Natural killer cell (primary cell): Measurements from ENCODE around the gene CYP4F11. TPM values are rescaled to one million over a fixed set of nuclear protein-coding genes. Genes with fewer than 3 reads are reported as not detected.

Source experiments
- ATAC-seq, 3 donors: fragments of 150-1000 bp in 2 of 3; fragments of 200-7000 bp in 1 of 3; cut with Tn5 transposase; 1 replicate in 1 of 3; 2 replicates in 2 of 3; pipeline ENCODE4 v1.10.0; 2021; ENCODE audit warnings: mild to moderate bottlenecking in 2 of 3, moderate library complexity in 2 of 3
- DNase-seq, 2 donors: peaks; one replicate each; pipeline versions ENCODE4 v3.0.0 to v3.0.0-alpha.2; 2013 to 2021; ENCODE audit warnings: mixed read lengths in 1 of 2
- H3K27ac ChIP-seq: one replicate; pipeline ENCODE4 v1.5.1; 2013; ENCODE audit warnings: mild to moderate bottlenecking, low read length
- H3K27me3 ChIP-seq: one replicate; pipeline ENCODE4 v1.6.1; 2013; ENCODE audit warnings: low read length; ENCODE audit not compliant: control insufficient read depth, insufficient read depth
- H3K36me3 ChIP-seq: one replicate; pipeline ENCODE4 v1.6.1; 2013; ENCODE audit warnings: low read length; ENCODE audit not compliant: control insufficient read depth, insufficient read depth
- H3K4me1 ChIP-seq: one replicate; pipeline ENCODE4 v1.6.1; 2013; ENCODE audit warnings: low read length; ENCODE audit not compliant: control insufficient read depth, insufficient read depth
- H3K4me3 ChIP-seq: one replicate; pipeline ENCODE4 v1.5.1; 2013; ENCODE audit warnings: low read length
- H3K9me3 ChIP-seq: one replicate; pipeline ENCODE4 v1.6.1; 2013; ENCODE audit warnings: low read length; ENCODE audit not compliant: control insufficient read depth, insufficient read depth
- H3K27ac Mint-ChIP-seq, 2 donors: one replicate each; pipeline ENCODE4 v1.8.0; 2022; ENCODE audit warnings: mild to moderate bottlenecking in 2 of 2, mixed read lengths in 2 of 2, moderate library complexity in 1 of 2
- H3K27me3 Mint-ChIP-seq, 2 donors: one replicate each; pipeline ENCODE4 v1.8.0; 2022; ENCODE audit warnings: low read depth in 2 of 2, mixed read lengths in 2 of 2
- H3K36me3 Mint-ChIP-seq: one replicate; pipeline ENCODE4 v1.8.0; 2022; ENCODE audit warnings: mixed read lengths
- H3K4me1 Mint-ChIP-seq, 2 donors: one replicate each; pipeline ENCODE4 v1.8.0; 2022; ENCODE audit warnings: mixed read lengths in 2 of 2
- H3K4me3 Mint-ChIP-seq: one replicate; pipeline ENCODE4 v1.8.0; 2022; ENCODE audit warnings: mild to moderate bottlenecking, moderate library complexity, mixed read lengths
- H3K9me3 Mint-ChIP-seq, 2 donors: one replicate each; pipeline ENCODE4 v1.8.0; 2022; ENCODE audit warnings: mixed read lengths in 2 of 2
- WGBS: methylation state at CpG from one replicate; pipeline ENCODE4 v1.1.7; 2013; ENCODE audit warnings: missing lambda C conversion rate; ENCODE audit not compliant: insufficient coverage; 5-methylcytosine and 5-hydroxymethylcytosine counted together
- intact Hi-C: fragments of 100-400 bp; cut with micrococcal nuclease; formaldehyde crosslinking; loops from one replicate; pipeline ENCODE4 v1.14.2; 2022
- total RNA-seq, 4 donors: library from RNA; stranded (reverse); fragments of 120-200 nt in 1 of 4; gene quantifications; one replicate each; pipeline versions ENCODE4 v1.2.3 to v1.2.4, GENCODE V29; 2013 to 2022
- TF ChIP-seq, protein P1 (sequence below): fragments of 200-600 bp; IDR thresholded peaks from one replicate; pipeline ENCODE4 v1.8.0; 2022; ENCODE audit warnings: antibody characterized with exemption

Gene CYP4F11
- total RNA-seq, 3 donors from 2014 or later (not counting 1 experiment from before 2014, with no cell fraction given) = not detected

DNA sequence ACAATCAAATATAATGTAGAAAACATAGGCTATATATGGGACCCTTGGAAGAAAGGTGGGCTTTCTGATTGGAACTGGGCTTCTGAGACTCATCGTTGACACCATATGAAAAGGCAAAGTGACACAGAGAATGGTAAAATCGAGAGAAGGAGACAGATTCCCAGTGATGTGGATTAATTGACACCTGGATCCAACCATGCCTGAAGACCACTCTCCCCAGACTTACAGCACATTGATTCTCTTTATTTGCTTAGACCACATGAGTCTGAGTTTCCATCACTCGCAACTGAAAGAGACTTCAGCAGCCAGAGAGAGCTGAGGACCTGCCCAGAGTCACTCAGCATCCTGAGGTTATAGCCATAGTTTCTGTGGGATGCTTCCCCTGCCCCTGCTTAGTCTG lies 6.0 kb downstream of the CYP4F11 start:
- H3K4me1 Mint-ChIP-seq = no peaks in the 10 kb centered on the region
- Histone ChIP-seq H3K4me3 (no peak overlapping the region), H3K36me3 (no peaks in the 10 kb centered on the region), H3K27ac (no peak overlapping the region), H3K9me3 (no peaks in the 10 kb centered on the region), H3K4me1 (no peaks in the 10 kb centered on the region), H3K27me3 (peaks cover 8% of the 10 kb centered on the region)
- DNase-seq (no peak), ATAC-seq (no peak)
- no peak overlapping the region for H3K4me3 Mint-ChIP-seq
- WGBS = 91% methylated on average over 3 of the region's 3 CpGs
- TF ChIP-seq, protein P1, sequence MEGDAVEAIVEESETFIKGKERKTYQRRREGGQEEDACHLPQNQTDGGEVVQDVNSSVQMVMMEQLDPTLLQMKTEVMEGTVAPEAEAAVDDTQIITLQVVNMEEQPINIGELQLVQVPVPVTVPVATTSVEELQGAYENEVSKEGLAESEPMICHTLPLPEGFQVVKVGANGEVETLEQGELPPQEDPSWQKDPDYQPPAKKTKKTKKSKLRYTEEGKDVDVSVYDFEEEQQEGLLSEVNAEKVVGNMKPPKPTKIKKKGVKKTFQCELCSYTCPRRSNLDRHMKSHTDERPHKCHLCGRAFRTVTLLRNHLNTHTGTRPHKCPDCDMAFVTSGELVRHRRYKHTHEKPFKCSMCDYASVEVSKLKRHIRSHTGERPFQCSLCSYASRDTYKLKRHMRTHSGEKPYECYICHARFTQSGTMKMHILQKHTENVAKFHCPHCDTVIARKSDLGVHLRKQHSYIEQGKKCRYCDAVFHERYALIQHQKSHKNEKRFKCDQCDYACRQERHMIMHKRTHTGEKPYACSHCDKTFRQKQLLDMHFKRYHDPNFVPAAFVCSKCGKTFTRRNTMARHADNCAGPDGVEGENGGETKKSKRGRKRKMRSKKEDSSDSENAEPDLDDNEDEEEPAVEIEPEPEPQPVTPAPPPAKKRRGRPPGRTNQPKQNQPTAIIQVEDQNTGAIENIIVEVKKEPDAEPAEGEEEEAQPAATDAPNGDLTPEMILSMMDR = no peak
- no peaks in the 10 kb centered on the region for H3K36me3 Mint-ChIP-seq
- no peaks in the 10 kb centered on the region for H3K9me3 Mint-ChIP-seq
- no peak overlapping the region for H3K27ac Mint-ChIP-seq
- intact Hi-C loops = no loop called here
- H3K27me3 Mint-ChIP-seq = peaks cover 20 to 21% of the 10 kb centered on the region in 2 donors

DNA sequence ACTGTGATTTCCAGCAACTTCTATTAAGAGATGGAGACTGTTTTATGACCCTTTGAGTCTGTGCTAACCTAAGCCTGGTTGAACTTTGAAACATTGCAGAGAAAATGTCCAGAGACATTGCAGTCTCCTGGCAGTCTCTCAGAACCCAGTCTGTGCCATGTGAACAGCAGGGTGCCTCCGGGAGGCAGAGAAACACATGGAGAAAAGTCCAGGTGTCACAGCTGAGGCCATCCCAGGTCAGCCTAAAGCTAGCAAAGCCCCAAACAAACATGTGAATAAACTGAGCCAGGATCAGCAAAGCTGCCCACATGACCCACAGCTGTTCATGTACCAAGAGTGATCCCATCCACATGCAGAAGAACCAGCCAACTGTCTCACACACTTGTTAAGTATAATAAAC lies 7.8 kb downstream of the CYP4F11 start:
- 0% methylated on average over 1 of the region's 1 CpG for WGBS
- Histone ChIP-seq H3K27ac (no peak overlapping the region), H3K27me3 (peaks cover 8% of the 10 kb centered on the region), H3K4me3 (no peak overlapping the region), H3K9me3 (no peaks in the 10 kb centered on the region), H3K4me1 (no peaks in the 10 kb centered on the region), H3K36me3 (no peaks in the 10 kb centered on the region)
- no peak overlapping the region for H3K27ac Mint-ChIP-seq
- TF ChIP-seq, protein P1 = no peak
- no peak overlapping the region for H3K4me3 Mint-ChIP-seq
- no peaks in the 10 kb centered on the region for H3K9me3 Mint-ChIP-seq
- DNase-seq = no peak
- H3K27me3 Mint-ChIP-seq = peaks cover 25 to 27% of the 10 kb centered on the region in 2 donors
- no peaks in the 10 kb centered on the region for H3K4me1 Mint-ChIP-seq
- no peaks in the 10 kb centered on the region for H3K36me3 Mint-ChIP-seq
- intact Hi-C loops = no loop called here
- ATAC-seq = no peak

GRCh38 chr19:15923702-15924101 lies 10.6 kb downstream of the CYP4F11 start:
- no peaks in the 10 kb centered on the region for H3K4me1 ChIP-seq
- DNase-seq = no peak
- H3K4me1 Mint-ChIP-seq = no peaks in the 10 kb centered on the region
- H3K36me3 ChIP-seq = no peaks in the 10 kb centered on the region
- intact Hi-C loops = no loop called here
- TF ChIP-seq, protein P1 = no peak
- no peak overlapping the region for H3K27ac Mint-ChIP-seq
- H3K27me3 ChIP-seq = peaks cover 2% of the 10 kb centered on the region
- no peak overlapping the region for H3K4me3 ChIP-seq
- no peak for ATAC-seq
- 87% methylated on average over 8 of the region's 8 CpGs for WGBS
- H3K27ac ChIP-seq = no peak overlapping the region
- H3K9me3 Mint-ChIP-seq = no peaks in the 10 kb centered on the region
- peaks cover 23 to 25% of the 10 kb centered on the region in 2 donors for H3K27me3 Mint-ChIP-seq
- no peak overlapping the region for H3K4me3 Mint-ChIP-seq
- no peaks in the 10 kb centered on the region for H3K9me3 ChIP-seq
- H3K36me3 Mint-ChIP-seq = no peaks in the 10 kb centered on the region

DNA sequence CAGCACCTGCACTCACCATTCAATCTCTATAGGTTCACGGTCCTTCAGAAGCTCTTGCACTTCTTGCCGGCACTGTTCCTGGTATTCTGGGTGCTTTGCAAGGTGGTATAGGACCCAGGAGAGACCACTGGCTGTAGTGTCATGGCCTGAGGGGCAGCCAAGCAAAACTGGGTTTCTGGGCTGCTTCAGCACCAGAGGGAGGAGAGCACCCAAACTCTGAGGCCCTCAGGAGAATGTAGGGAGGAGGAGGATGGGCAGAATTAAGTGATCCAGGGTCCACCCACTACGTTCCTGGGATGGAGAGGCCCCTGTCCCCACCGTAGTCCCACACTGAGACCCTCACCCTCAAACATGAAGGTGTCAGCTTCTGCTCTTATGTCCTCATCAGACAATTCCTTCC lies 12.3 kb downstream of the CYP4F11 start:
- peaks cover 23 to 33% of the 10 kb centered on the region in 2 donors for H3K27me3 Mint-ChIP-seq
- DNase-seq = no peak
- no peak overlapping the region for H3K27ac Mint-ChIP-seq

More for the DNA sequence above, 12.3 kb downstream of the CYP4F11 start:
- no peaks in the 10 kb centered on the region for H3K36me3 ChIP-seq
- no peak overlapping the region for H3K4me3 Mint-ChIP-seq
- intact Hi-C loops = no loop called here
- 60% methylated on average over 4 of the region's 4 CpGs for WGBS
- no peak overlapping the region for H3K27ac ChIP-seq
- H3K9me3 ChIP-seq = no peaks in the 10 kb centered on the region
- no peaks in the 10 kb centered on the region for H3K36me3 Mint-ChIP-seq
- H3K9me3 Mint-ChIP-seq = no peaks in the 10 kb centered on the region
- no peaks in the 10 kb centered on the region for H3K4me1 Mint-ChIP-seq
- TF ChIP-seq, protein P1 = no peak
- no peak overlapping the region for H3K4me3 ChIP-seq
- H3K4me1 ChIP-seq = no peaks in the 10 kb centered on the region
- peaks cover 5% of the 10 kb centered on the region for H3K27me3 ChIP-seq
- ATAC-seq = no peak
